Natural killer cell (primary cell): ENCODE results near the gene FAIM. TPM values are rescaled to one million over a fixed set of nuclear protein-coding genes. Genes with fewer than 3 reads are reported as not detected.

Experiments used
- ATAC-seq, 3 donors: fragments of 150-1000 bp in 2 of 3; fragments of 200-7000 bp in 1 of 3; cut with Tn5 transposase; 1 replicate in 1 of 3; 2 replicates in 2 of 3; pipeline ENCODE4 v1.10.0; 2021; ENCODE audit warnings: mild to moderate bottlenecking in 2 of 3, moderate library complexity in 2 of 3
- DNase-seq, 2 donors: peaks; one replicate each; pipeline versions ENCODE4 v3.0.0 to v3.0.0-alpha.2; 2013 to 2021; ENCODE audit warnings: mixed read lengths in 1 of 2
- H3K27ac ChIP-seq: one replicate; pipeline ENCODE4 v1.5.1; 2013; ENCODE audit warnings: mild to moderate bottlenecking, low read length
- H3K27me3 ChIP-seq: one replicate; pipeline ENCODE4 v1.6.1; 2013; ENCODE audit warnings: low read length; ENCODE audit not compliant: control insufficient read depth, insufficient read depth
- H3K36me3 ChIP-seq: one replicate; pipeline ENCODE4 v1.6.1; 2013; ENCODE audit warnings: low read length; ENCODE audit not compliant: control insufficient read depth, insufficient read depth
- H3K4me1 ChIP-seq: one replicate; pipeline ENCODE4 v1.6.1; 2013; ENCODE audit warnings: low read length; ENCODE audit not compliant: control insufficient read depth, insufficient read depth
- H3K4me3 ChIP-seq: one replicate; pipeline ENCODE4 v1.5.1; 2013; ENCODE audit warnings: low read length
- H3K9me3 ChIP-seq: one replicate; pipeline ENCODE4 v1.6.1; 2013; ENCODE audit warnings: low read length; ENCODE audit not compliant: control insufficient read depth, insufficient read depth
- H3K27ac Mint-ChIP-seq, 2 donors: one replicate each; pipeline ENCODE4 v1.8.0; 2022; ENCODE audit warnings: mild to moderate bottlenecking in 2 of 2, mixed read lengths in 2 of 2, moderate library complexity in 1 of 2
- H3K27me3 Mint-ChIP-seq, 2 donors: one replicate each; pipeline ENCODE4 v1.8.0; 2022; ENCODE audit warnings: low read depth in 2 of 2, mixed read lengths in 2 of 2
- H3K36me3 Mint-ChIP-seq: one replicate; pipeline ENCODE4 v1.8.0; 2022; ENCODE audit warnings: mixed read lengths
- H3K4me1 Mint-ChIP-seq, 2 donors: one replicate each; pipeline ENCODE4 v1.8.0; 2022; ENCODE audit warnings: mixed read lengths in 2 of 2
- H3K4me3 Mint-ChIP-seq: one replicate; pipeline ENCODE4 v1.8.0; 2022; ENCODE audit warnings: mild to moderate bottlenecking, moderate library complexity, mixed read lengths
- H3K9me3 Mint-ChIP-seq, 2 donors: one replicate each; pipeline ENCODE4 v1.8.0; 2022; ENCODE audit warnings: mixed read lengths in 2 of 2
- WGBS: methylation state at CpG from one replicate; pipeline ENCODE4 v1.1.7; 2013; ENCODE audit warnings: missing lambda C conversion rate; ENCODE audit not compliant: insufficient coverage; 5-methylcytosine and 5-hydroxymethylcytosine counted together
- intact Hi-C: fragments of 100-400 bp; cut with micrococcal nuclease; formaldehyde crosslinking; loops from one replicate; pipeline ENCODE4 v1.14.2; 2022
- total RNA-seq, 4 donors: library from RNA; stranded (reverse); fragments of 120-200 nt in 1 of 4; gene quantifications; one replicate each; pipeline versions ENCODE4 v1.2.3 to v1.2.4, GENCODE V29; 2013 to 2022
- TF ChIP-seq, protein P1 (sequence below): fragments of 200-600 bp; IDR thresholded peaks from one replicate; pipeline ENCODE4 v1.8.0; 2022; ENCODE audit warnings: antibody characterized with exemption

Gene FAIM
- total RNA-seq, 3 donors from 2014 or later (not counting 1 experiment from before 2014, with no cell fraction given), result 4.6 to 7.6 (median 5.6) TPM

DNA sequence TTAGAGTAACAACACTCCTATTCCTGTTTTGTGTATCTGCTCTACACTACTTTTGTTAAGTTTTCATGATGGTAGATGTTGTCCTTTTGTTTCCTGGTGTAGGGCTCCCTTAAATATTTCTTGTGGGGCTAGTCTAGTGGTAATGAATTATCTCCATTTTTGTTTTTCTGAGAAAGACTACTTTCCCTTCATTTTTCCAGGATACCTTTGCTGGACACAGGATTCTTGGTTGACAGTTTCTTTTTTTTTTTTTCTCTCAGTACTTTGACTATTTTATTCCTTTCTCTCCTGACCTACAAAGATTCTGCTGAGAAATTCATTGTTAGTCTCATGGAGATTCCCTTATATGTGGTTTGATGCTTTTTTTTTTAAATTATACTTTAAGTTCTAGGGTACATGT, 37.9 kb downstream of the FAIM start:
- ATAC-seq (no peak), DNase-seq (no peak)
- intact Hi-C loops, result no loop called here
- Mint-ChIP-seq H3K27me3 (no peaks in the 10 kb centered on the region), H3K4me3 (no peak overlapping the region), H3K27ac (no peak overlapping the region), H3K36me3 (peaks cover 38% of the 10 kb centered on the region), H3K4me1 (no peaks in the 10 kb centered on the region), H3K9me3 (peaks cover 8 to 15% of the 10 kb centered on the region in 2 donors)
- no peak overlapping the region for H3K27ac ChIP-seq
- peaks cover 9% of the 10 kb centered on the region for H3K36me3 ChIP-seq
- H3K4me3 ChIP-seq, result no peak overlapping the region
- no peaks in the 10 kb centered on the region for H3K4me1 ChIP-seq
- H3K27me3 ChIP-seq, result no peaks in the 10 kb centered on the region
- peaks cover 10% of the 10 kb centered on the region for H3K9me3 ChIP-seq
- TF ChIP-seq, protein P1, sequence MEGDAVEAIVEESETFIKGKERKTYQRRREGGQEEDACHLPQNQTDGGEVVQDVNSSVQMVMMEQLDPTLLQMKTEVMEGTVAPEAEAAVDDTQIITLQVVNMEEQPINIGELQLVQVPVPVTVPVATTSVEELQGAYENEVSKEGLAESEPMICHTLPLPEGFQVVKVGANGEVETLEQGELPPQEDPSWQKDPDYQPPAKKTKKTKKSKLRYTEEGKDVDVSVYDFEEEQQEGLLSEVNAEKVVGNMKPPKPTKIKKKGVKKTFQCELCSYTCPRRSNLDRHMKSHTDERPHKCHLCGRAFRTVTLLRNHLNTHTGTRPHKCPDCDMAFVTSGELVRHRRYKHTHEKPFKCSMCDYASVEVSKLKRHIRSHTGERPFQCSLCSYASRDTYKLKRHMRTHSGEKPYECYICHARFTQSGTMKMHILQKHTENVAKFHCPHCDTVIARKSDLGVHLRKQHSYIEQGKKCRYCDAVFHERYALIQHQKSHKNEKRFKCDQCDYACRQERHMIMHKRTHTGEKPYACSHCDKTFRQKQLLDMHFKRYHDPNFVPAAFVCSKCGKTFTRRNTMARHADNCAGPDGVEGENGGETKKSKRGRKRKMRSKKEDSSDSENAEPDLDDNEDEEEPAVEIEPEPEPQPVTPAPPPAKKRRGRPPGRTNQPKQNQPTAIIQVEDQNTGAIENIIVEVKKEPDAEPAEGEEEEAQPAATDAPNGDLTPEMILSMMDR, result no peak

DNA sequence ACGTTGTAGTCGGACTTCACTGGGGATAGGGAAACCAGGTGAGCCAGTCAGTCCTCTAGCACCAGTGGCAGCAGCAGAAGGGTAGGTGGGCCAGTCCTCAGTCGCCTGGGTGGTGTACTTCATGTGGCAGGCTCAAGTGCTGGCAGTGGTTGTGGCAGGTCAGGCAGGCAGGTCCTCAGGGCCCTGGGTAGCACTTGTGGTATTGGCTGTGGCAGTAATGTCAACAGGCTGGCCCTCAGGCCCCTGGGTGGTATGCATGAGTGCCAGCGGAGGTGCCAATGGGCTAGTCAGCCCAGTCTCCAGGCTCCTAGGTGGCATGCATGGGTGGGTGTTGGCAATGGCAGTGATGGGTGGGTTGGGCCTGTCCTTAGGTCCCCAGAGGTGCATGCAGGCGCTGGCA, 40.6 kb downstream of the FAIM start:
- no peaks in the 10 kb centered on the region for H3K27me3 ChIP-seq
- no peak overlapping the region for H3K4me3 Mint-ChIP-seq
- intact Hi-C loops, result no loop called here
- WGBS, result 94% methylated on average over 5 of the region's 5 CpGs
- ATAC-seq, result no peak
- peaks cover 8% of the 10 kb centered on the region for H3K9me3 ChIP-seq
- H3K36me3 ChIP-seq, result peaks cover 14% of the 10 kb centered on the region
- peaks cover 7 to 15% of the 10 kb centered on the region in 2 donors for H3K9me3 Mint-ChIP-seq
- H3K4me1 ChIP-seq, result no peaks in the 10 kb centered on the region
- no peaks in the 10 kb centered on the region for H3K4me1 Mint-ChIP-seq
- no peak overlapping the region for H3K27ac Mint-ChIP-seq
- no peak overlapping the region for H3K4me3 ChIP-seq
- H3K27me3 Mint-ChIP-seq, result no peaks in the 10 kb centered on the region
- H3K36me3 Mint-ChIP-seq, result peaks cover 31% of the 10 kb centered on the region
- DNase-seq, result no peak
- no peak overlapping the region for H3K27ac ChIP-seq
- TF ChIP-seq, protein P1, result no peak

DNA sequence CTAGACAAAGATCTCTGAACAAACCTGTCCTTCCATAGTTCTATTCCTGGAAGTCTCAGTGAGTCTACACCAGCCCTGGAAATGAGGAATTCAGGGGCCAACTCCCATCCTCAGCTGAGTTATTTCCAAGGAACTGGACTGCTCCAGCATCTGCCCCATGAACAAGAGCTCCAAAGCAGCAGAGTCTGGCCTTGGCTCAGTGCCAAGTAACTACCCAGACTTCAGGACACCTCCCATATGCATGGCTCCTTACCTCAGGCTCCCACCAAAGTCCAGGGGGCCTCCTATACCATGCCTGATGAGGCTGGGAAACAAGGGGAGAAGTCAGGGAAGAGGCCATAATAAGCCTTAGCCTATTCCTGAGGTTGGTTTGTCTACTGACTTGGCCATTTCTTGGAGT, 45.0 kb downstream of the FAIM start:
- DNase-seq, result peak in 1 of 2 donors; percentile 17
- TF ChIP-seq, protein P1, result no peak
- H3K4me3 Mint-ChIP-seq, result no peak overlapping the region
- Histone ChIP-seq H3K36me3 (peaks cover 19% of the 10 kb centered on the region), H3K27me3 (no peaks in the 10 kb centered on the region), H3K4me1 (no peaks in the 10 kb centered on the region), H3K27ac (no peak overlapping the region), H3K9me3 (no peaks in the 10 kb centered on the region), H3K4me3 (no peak overlapping the region)
- H3K27me3 Mint-ChIP-seq, result no peaks in the 10 kb centered on the region
- H3K27ac Mint-ChIP-seq, result no peak overlapping the region
- peaks cover 7% of the 10 kb centered on the region for H3K36me3 Mint-ChIP-seq
- H3K9me3 Mint-ChIP-seq, result peaks cover 0 to 2% of the 10 kb centered on the region in 2 donors
- intact Hi-C loops, result no loop called here
- no peak for ATAC-seq
- H3K4me1 Mint-ChIP-seq, result peaks cover 0 to 5% of the 10 kb centered on the region in 2 donors

DNA sequence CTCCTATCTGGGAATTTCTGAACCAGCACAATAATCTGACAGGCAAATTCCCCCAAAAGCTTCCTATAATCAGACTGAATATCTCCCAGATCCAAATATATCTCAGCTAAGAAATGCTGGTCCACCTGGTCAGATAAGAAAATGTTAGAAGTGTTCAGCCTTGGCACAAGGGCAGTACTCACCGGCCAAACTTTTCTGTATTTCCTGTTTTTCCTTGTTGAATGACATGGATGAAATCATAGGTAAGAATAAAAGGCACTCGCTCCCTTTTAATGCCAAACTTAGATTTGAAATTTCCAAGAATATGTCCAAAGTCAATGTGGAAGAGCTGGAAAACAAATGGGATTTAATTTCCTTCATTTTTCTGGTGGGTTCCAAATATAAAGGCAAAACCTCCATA, 48.9 kb downstream of the FAIM start:
- TF ChIP-seq, protein P1, result no peak
- ATAC-seq (no peak), DNase-seq (no peak)
- no peak overlapping the region for H3K4me3 Mint-ChIP-seq
- H3K27ac Mint-ChIP-seq, result no peak overlapping the region
- no peak overlapping the region for H3K27ac ChIP-seq
- intact Hi-C loops, result no loop called here
- H3K4me1 Mint-ChIP-seq, result peaks cover 0 to 5% of the 10 kb centered on the region in 2 donors
- H3K36me3 ChIP-seq, result peaks cover 10% of the 10 kb centered on the region
- no peaks in the 10 kb centered on the region for H3K27me3 ChIP-seq
- no peaks in the 10 kb centered on the region for H3K9me3 ChIP-seq
- WGBS, result 83% methylated on average over 2 of the region's 2 CpGs
- H3K4me3 ChIP-seq, result no peak overlapping the region
- H3K27me3 Mint-ChIP-seq, result no peaks in the 10 kb centered on the region
- H3K9me3 Mint-ChIP-seq, result no peaks in the 10 kb centered on the region
- H3K4me1 ChIP-seq, result no peaks in the 10 kb centered on the region
- no peaks in the 10 kb centered on the region for H3K36me3 Mint-ChIP-seq
